Lower lobe of right lung (tissue), 2 donors: ENCODE results near the gene TLE4. TPM values are rescaled to one million over a fixed set of nuclear protein-coding genes. Genes with fewer than 3 reads are reported as not detected.
A peak's percentile ranks its signal among the peaks of the same experiment; 100 is the strongest.
"Not testable (repeated sequence)": the region's sequence is repeated elsewhere in the genome, so short reads cannot be mapped to it uniquely, and the experiment has no call there.

Experiments used
- ATAC-seq, 2 donors: fragments of 200-7000 bp; cut with Tn5 transposase; one replicate each; pipeline ENCODE4 v1.9.1; 2020 to 2022; ENCODE audit warnings: mild to moderate bottlenecking in 2 of 2, moderate library complexity in 2 of 2
- DNase-seq: peaks from one replicate; pipeline ENCODE4 v3.0.0-alpha.2; 2020
- H3K27ac ChIP-seq: fragments of 200-600 bp; one replicate; pipeline ENCODE4 v1.8.0; 2022
- H3K27me3 ChIP-seq: fragments of 200-600 bp; one replicate; pipeline ENCODE4 v1.8.0; 2022; ENCODE audit warnings: low read depth
- H3K36me3 ChIP-seq: fragments of 200-600 bp; one replicate; pipeline ENCODE4 v1.8.0; 2022; ENCODE audit warnings: mild to moderate bottlenecking
- H3K4me1 ChIP-seq: fragments of 200-600 bp; one replicate; pipeline ENCODE4 v1.8.0; 2022
- H3K4me3 ChIP-seq: fragments of 200-600 bp; one replicate; pipeline ENCODE4 v1.8.0; 2022; ENCODE audit warnings: mild to moderate bottlenecking
- H3K9me3 ChIP-seq: fragments of 200-600 bp; one replicate; pipeline ENCODE4 v1.8.0; 2022
- CTCF ChIP-seq: fragments of 200-600 bp; IDR thresholded peaks from one replicate; pipeline ENCODE4 v1.8.0; 2022; ENCODE audit warnings: antibody characterized with exemption, mild to moderate bottlenecking
- intact Hi-C: fragments of 100-400 bp; cut with DNase I; formaldehyde crosslinking; loops from one replicate; pipeline ENCODE4 v1.11.0; 2022
- total RNA-seq: library from RNA; stranded (reverse); fragmentation: NEBNext Ultra II Directional; extraction: Animal tissue kit (Norgen Biotek cat#: 25700); gene quantifications from one replicate; pipeline ENCODE4 v1.2.1, GENCODE V29; 2021
- donor health status: DM: no; HTN: yes; CAD: no; lungs with severe emphysema.

The TLE4 gene
- total RNA-seq, 1 donor from 2014 or later = 48.6 TPM

- H3K4me3 ChIP-seq = no peak overlapping the region
- no peaks in the 10 kb centered on the region for H3K9me3 ChIP-seq
- H3K27me3 ChIP-seq = no peaks in the 10 kb centered on the region
- intact Hi-C loops = no loop called here
- peaks cover 9% of the 10 kb centered on the region for H3K36me3 ChIP-seq
- H3K27ac ChIP-seq = no peak overlapping the region
- peaks cover 10% of the 10 kb centered on the region for H3K4me1 ChIP-seq
- DNase-seq (peak; percentile 61), ATAC-seq (peak; percentile 87 to 93)
- no peak for TF ChIP-seq CTCF
Measured at GRCh38 chr9:79651251-79651795, 79.6 kb downstream of the TLE4 start.

- Histone ChIP-seq H3K4me3 (no peak overlapping the region), H3K4me1 (peaks cover 10% of the 10 kb centered on the region), H3K36me3 (peaks cover 14% of the 10 kb centered on the region), H3K27me3 (no peaks in the 10 kb centered on the region), H3K27ac (no peak overlapping the region), H3K9me3 (no peaks in the 10 kb centered on the region)
- DNase-seq = no peak
- ATAC-seq = no peak
- no peak for TF ChIP-seq CTCF
- intact Hi-C loops = no loop called here
Measured at GRCh38 chr9:79652598-79652997, 80.8 kb downstream of the TLE4 start.

GRCh38 chr9:79654591-79655382, 83.0 kb downstream of the TLE4 start:
- DNase-seq, ATAC-seq, intact Hi-C loops, H3K27ac ChIP-seq, H3K27me3 ChIP-seq, H3K4me3 ChIP-seq, H3K9me3 ChIP-seq: not testable (repeated sequence)
- Histone ChIP-seq H3K36me3 (peaks cover 14% of the 10 kb centered on the region), H3K4me1 (peaks cover 10% of the 10 kb centered on the region)

- intact Hi-C loops = no loop called here
- Histone ChIP-seq H3K4me1 (peaks cover 10% of the 10 kb centered on the region), H3K27me3 (no peaks in the 10 kb centered on the region), H3K9me3 (no peaks in the 10 kb centered on the region), H3K4me3 (no peak overlapping the region), H3K27ac (no peak overlapping the region), H3K36me3 (peaks cover 14% of the 10 kb centered on the region)
- TF ChIP-seq CTCF = no peak
- ATAC-seq = no peak
- no peak for DNase-seq
Measured at GRCh38 chr9:79655551-79655950, 83.8 kb downstream of the TLE4 start.

GRCh38 chr9:79656169-79656568, 84.4 kb downstream of the TLE4 start:
- ATAC-seq (no peak), DNase-seq (no peak)
- intact Hi-C loops = no loop called here
- Histone ChIP-seq H3K9me3 (no peaks in the 10 kb centered on the region), H3K27ac (no peak overlapping the region), H3K4me1 (peaks cover 5% of the 10 kb centered on the region), H3K36me3 (peaks cover 14% of the 10 kb centered on the region), H3K27me3 (no peaks in the 10 kb centered on the region), H3K4me3 (no peak overlapping the region)
- TF ChIP-seq CTCF = no peak

GRCh38 chr9:79657891-79658290, 86.1 kb downstream of the TLE4 start:
- Histone ChIP-seq H3K36me3 (peaks cover 12% of the 10 kb centered on the region), H3K4me3 (no peak overlapping the region), H3K27ac (no peak overlapping the region), H3K9me3 (no peaks in the 10 kb centered on the region), H3K4me1 (no peaks in the 10 kb centered on the region), H3K27me3 (no peaks in the 10 kb centered on the region)
- TF ChIP-seq CTCF = no peak
- no peak for DNase-seq
- intact Hi-C loops = no loop called here
- no peak for ATAC-seq
